Activated effector memory CD4-positive, alpha-beta T cell treated with anti-CD3 and anti-CD28 coated beads, Interleukin-2, amount 50 U/mL, for 16 hours (primary cell): ENCODE measurements around the gene NANP.
"Not testable (repeated sequence)": the region's sequence is repeated elsewhere in the genome, so short reads cannot be mapped to it uniquely, and the experiment has no call there.

Experiments used
- DNase-seq: peaks from one replicate; pipeline ENCODE4 v3.0.0-alpha.2; 2020

NANP gene

DNA sequence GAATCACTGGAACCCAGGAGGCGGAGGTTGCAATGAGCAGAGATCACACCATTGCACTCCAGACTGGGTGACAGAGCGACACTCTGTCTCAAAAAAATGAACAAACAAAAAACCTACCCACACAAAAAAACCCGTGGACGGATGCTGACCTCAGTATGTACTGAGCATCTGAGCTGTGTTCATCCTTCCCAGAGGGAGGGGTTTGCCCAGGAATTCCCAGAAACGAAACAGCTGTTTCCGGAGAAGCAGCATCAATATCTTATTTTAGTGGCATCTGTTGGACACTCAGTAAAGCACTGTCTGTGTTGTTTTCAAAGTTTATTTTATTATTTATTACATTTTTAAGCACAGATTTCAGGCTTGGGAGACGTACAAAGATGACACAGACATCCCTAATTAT is 18.7 kb downstream of the NANP start:
- DNase-seq = no peak

DNA sequence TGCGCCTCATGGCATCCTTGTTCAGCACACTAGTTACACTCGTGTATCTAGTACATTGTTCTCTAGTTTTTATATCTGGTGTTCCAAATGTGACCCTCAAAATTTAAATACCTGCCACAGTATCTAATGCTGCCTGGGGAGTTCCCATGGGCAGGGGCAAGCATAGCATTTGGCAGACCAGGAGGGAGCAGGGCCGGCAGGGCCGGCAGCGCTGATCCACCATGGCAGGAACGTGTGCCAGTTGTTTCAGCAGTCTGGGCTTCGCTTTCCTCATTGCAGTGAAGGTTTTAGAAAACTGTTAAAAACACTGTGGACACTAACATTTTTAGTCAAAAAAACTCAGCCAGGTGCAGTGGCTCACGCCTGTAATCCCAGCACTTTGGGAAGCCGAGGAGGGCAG is 19.2 kb downstream of the NANP start:
- no peak for DNase-seq

DNA sequence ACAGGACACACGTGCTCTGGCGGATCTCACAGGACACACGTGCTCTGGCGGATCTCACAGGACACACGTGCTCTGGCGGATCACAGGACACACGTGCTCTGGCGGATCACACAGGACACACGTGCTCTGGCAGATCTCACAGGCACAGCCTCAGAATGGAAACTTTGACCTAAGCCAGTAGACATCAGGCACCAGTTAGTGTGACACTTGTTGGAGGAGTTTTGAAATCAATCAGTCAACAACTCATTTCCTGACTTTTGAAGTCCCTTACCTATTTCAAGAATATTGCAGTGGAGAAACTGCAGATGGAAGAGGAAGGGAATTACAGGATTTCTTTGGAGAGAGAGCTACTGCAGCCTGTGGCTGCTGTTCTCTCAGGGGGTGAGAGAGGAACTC is 20.9 kb downstream of the NANP start:
- DNase-seq = not testable (repeated sequence)

DNA sequence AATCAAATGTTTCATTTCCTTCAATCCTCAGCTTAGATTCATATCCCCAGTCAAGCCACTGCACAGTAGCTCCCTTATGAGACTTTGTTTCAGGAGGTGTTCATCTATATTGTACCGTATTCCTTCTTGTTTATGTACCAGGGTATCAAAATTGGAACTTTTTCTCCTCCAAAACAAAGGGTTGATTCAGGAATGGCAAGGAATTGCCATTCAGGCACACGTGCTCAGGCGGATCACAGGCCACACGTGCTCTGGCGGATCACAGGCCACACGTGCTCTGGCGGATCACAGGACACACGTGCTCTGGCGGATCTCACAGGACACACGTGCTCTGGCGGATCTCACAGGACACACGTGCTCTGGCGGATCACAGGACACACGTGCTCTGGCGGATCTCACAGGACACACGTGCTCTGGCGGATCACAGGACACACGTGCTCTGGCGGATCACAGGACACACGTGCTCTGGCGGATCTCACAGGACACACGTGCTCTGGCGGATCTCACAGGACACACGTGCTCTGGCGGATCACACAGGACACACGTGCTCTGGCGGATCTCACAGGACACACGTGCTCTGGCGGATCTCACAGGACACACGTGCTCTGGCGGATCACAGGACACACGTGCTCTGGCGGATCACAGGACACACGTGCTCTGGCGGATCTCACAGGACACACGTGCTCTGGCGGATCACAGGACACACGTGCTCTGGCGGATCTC is 21.5 kb downstream of the NANP start:
- DNase-seq = not testable (repeated sequence)

DNA sequence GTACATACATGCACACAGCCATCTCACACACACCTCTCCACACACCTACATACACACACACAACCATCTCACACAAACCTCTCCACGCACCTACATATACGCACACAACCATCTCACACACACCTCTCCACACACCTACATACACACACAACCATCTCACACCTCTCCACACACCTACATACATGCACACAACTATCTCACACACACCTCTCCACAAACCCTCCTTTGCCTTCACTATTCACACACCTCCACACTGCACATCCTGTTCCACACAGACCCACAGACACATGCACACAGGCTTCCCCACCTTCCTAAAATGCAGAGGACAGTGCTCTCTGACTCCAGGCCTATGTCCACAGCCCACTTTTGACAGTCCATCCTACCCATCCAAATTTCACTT is 22.2 kb downstream of the NANP start:
- no peak for DNase-seq

DNA sequence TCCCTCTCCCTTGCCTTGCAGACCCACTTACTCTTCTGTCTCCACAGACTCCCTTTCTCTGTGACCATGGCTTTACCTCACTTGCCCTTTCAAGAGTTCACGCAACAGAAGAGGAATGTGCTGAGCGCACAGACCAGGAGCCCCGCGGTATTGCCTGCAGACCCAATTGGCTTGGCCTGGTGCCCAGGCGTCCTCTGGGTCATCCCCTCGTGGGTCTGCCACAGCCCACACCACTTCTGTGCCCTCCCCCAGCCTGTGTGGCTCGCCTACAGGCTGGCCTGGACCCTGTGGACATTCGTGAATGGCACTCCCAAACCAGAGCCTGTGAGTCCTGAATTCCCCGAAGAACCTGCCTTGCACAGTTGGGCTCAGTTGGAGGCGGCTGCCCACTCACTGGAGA is 23.2 kb downstream of the NANP start:
- no peak for DNase-seq

DNA sequence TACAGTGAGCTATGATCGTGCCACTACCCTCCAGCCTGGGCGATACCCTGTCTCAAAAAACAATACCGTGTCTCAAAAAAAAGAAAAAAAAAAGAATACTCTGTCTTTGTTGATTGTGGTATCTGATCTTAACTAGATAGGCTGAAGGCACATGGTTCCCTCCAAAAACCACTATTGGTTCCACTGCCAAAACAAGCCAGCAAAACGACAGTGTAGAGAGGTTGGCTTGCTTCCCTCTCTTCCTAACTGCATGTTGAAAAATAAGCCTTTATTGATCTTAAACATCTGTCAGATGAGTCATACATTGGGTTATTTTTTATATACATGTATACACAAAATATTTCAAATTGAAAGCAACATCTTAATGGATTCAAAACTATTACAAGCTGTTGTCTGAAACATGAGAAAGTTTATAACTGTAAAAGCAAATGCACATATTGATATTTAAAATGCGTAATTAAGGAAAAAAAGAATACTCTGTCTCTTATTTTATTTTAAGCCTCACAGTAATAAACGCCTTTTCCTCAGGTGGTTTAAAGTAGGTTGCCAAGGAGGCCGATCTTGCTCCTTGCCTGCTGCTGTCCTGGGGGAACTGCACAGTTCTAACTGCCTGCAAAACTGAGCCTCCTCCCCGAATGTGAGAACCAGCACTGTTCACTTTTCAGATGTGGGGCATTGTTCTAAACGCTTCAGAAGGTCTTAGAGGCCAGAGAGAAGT is 31.5 kb downstream of the NANP start:
- no peak for DNase-seq

DNA sequence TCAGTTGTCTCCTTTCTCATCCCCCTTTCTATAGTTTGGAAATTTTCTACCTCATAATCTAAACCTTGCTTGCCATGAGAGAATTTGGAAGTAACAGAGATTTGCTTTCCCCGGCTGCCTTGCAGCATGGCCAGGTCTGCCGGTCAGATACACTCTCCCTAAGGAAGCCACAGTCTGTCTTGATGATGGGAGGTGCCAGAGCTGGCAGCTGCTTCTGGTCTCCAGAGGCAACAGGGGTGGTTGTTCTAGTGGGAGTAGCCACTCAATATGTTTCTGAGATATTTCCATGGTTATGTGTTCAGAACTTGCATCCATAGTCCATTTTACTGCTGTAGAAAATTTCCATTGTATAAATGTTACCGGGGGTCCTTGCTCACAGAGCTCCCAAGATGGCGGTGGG is 33.0 kb downstream of the NANP start:
- DNase-seq = not testable (repeated sequence)

DNA sequence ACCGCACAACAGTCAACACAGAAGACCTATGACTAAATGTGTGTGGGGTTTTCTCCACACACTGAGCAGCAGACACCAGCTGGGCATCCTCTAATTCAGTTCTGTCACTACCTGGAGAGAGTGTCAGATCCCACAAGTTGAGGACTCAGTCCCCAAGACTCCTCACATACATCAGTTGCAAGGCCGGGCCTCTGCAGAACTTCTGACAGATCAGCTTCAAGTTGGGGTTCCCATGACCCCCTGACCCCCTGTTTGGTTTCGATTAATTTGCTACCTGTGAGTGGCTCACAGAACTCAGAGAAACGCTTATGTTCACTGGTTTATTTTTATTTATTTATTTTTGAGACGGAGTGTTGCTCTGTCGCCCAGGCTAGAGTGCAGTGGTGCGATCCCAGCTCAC is 35.3 kb downstream of the NANP start:
- DNase-seq = no peak

DNA sequence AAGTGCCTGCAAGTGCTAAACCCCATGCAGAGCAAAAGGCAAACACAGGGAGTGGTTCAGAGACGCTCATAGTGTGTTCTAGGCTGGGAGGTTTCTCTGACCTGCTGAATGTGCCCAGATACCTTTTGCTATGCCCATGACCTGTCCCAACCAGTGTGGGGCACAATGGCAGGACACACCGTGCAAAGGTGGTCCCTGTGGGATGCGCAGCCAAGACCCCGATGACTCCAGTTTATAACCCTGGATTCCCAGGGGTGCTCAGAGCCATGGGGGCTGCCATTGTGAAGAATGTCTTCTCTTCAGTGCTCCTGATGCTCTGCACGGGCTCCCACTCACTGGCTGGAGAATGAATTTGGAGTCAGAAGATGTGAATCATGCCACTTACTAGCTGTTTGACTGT is 36.3 kb downstream of the NANP start:
- DNase-seq = no peak

DNA sequence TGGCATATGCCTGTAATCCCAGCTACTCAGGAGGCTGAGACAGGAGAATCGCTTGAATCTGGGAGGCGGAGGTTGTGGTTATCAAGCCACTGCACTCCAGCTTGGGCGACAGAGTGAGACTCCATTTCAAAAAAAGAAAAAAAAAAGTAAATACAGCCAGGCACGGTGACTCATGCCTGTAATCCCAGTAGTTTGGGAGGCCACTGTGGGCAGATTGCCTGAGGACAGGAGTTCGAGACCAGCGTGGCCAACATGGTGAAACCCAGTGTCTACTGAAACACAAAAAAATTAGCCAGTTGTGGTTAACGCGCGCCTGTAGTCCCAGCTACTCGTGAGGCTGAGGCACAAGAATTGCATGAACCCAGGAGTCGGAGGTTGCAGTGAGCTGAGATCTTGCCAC is 36.9 kb downstream of the NANP start:
- no peak for DNase-seq

DNA sequence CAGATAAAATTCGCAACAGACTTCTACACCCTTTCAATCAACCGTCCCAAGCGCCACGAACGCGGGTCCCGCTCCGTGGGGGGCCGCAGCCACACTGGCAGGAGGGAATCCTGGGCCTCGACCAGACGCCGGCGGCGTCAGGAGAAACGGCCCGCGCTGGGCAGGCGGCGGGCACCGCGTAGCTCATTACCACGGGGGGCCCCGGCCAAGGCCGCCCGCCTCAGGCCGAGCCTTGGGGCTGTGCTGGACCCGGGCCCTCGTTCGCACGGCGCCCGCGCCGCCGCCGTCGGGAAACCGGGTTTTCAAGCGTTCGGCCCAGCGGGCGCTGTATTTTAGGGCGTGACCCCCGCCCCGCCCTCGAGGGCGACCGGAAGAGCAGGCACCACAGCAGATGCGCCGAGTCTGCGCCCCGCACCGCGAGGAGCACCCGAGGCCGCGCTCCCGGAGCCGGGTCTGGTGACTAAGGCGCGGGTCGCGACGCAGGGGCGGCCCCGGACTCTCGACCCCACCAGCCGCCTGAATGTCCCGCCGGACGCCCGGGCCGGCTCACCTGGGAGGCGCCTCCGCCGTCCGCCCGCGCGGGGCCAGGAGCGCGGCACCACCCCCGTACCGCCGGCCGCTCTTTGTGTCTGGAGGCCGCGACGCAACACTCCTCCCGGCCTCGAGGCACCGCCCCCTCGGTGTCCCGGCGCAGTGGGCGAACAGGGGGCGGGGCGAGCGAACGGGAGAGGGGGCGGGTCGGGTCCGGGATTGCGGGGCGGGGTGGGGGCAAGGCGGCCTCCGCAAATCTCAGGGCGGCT is 38.7 kb downstream of the NANP start, which contains the start of gene NINL:
TSS of gene NINL (minus strand) at position 627 of the 800 bp plus-strand sequence. CDS start 58,944 bp downstream, outside the sequence.
- peak; percentile 74 for DNase-seq

DNA sequence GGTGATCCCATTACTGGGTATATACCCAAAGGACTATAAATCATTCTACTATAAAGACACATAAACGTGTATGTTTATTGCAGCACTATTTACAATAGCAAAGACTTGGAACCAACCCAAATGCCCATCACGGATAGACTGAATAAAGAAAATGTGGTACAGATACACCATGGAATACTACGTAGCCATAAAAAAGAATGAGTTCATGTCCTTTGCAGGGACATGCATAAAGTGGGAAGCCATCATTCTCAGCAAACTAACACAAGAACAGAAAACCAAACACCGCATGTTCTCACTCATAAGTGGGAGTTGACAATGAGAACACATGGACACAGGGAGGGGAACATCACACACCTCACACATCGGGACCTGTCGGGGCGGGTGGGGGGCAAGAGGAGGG is 40.2 kb downstream of the NANP start:
- not testable (repeated sequence) for DNase-seq

DNA sequence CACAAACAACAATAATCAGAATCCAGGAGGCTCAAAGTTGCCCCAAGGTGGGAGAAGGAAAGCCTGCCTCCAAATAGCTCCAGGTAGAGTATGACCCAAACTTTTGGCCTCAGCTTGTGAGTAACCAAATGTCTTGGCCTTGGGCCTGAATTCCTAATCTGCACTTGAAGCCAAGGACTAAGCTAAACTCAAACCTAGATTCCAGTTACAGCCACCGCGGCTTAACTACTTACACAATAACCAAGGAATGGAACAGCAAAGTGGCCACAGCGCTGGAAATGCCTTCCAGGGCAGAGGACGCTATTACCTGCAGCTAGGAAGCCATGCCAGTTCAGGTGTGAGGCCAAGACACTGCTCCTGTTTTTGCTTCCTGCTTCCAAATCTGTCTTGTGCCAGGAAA is 43.1 kb downstream of the NANP start:
- DNase-seq = no peak

DNA sequence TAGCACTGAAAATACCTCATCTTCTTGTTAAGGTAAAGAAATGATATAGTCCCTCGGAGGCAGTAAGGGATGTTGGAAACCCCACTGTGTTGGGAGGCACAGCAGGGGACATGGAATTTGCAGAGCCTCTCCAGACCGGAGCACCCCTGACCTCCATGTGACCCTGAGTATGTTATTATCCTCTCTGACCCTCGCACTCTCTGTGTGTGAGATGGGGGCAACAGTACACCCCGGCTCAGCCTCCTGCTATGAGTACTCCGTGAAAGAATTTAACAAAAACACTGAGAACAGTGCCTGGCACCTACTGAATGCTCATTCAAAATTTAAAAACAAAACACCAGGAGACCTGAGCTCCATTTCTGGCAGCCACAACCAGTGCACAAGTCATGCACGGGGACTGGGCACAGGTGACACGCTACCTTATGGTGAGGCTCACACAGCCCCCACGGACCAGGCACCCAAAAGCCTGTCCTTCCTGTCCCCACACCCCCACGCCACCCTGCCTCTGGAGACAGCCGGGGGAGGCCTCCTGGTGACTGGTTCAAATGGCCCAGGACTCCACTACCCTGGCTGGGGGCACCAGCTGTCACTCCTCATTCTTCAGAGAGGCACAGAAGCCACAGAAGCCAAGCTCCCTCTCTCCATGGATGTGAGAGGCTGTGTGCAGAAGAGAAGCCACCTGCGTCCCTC is 44.6 kb downstream of the NANP start:
- DNase-seq = peak; percentile 36

DNA sequence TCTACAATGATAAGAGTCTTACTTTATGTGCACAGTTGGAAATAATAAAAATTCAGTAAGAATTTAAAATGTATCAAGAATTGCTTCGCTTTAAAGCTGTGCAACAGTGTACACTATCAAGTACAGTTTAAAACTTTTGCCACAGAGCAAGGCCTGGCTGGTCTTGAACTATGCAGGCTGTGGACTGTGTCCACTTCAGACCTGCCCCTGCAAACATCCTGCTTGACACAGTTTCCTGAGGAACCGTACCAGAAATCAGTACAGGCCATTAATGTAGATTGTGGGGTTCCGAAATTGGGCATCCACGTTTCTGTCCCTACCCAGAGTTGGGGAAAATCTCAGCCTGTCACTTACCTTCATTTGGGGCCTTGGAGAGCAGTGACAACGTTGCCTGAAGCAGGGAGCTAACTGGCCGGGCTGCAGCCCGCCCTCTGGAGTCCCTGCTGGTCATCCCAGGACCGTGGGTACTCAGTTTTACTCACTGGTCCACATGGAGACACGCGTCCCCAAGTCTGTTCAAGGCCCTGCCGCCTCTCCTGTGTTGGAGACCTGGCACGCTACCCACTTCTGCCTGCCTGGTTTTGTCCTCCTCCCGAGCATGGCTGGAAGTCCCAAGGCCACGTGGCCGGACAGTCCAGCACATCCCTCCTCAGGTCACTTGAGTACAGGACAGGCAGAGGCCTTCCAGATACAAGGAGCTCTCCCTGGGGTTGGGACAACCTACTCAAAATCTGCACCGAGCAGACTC is 46.9 kb downstream of the NANP start:
- peak; percentile 28 for DNase-seq

DNA sequence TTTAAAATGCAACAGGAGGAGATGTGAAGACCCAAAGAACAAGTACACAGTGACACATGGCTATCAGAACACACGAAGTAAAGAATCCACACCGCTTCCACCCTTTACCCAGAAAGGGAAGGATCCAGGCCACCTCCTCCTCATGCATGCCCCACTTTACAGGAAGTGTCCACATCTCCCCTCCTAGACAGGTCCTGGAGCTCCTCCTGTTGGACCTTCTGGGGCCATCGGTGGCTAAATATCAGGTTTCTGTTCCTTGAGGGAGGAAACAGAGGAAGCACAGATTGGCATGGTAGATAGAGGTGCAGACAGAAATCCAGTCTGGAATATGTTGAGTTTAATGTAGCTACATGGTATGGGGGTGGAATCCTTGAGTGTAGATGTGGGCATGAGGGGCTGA is 49.4 kb downstream of the NANP start:
- peak; percentile 19 for DNase-seq

DNA sequence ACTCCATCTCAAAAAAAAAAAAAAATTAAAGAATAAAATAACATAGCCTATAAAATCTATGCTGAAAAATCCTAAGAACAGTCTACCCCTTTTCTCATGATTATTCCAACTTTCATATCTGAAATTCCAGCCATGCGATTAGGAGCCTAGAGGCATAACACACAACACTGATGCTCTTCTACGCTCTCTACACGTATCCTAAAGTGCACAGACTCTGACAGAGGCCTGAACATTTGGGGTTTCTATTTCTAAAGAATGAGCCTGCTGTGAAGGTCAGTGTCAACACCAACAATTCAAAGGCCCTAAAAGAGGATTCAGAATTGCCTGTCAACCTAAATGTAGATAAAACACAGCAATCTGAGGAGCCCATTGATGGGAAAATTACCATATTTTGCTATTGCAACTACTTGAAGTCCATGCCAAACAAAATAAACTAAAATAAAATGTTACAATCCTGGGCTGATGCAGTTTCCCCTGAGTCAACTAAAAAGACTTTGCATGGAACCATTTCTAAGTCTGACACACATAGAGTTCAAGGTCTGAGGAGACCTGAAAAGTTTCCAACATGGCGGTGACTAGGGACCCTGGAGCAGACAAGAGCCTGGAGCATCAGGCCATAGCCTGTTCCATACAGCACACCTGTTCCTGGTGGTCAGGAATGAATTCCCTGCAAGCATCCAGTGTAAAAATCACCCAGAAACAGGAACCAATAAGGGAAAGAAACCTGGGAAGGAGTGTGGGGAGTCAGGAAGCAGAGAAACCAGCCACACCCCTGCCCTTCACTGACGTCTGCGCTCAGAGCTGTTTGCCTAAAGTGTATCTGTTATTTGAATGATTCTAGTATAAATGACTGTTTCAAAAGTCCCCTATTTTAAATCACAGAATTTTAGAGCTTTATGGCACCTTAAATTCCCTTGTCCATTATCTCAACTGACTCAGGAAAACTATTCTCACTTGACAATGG is 50.2 kb downstream of the NANP start:
- peak; percentile 5 for DNase-seq

DNA sequence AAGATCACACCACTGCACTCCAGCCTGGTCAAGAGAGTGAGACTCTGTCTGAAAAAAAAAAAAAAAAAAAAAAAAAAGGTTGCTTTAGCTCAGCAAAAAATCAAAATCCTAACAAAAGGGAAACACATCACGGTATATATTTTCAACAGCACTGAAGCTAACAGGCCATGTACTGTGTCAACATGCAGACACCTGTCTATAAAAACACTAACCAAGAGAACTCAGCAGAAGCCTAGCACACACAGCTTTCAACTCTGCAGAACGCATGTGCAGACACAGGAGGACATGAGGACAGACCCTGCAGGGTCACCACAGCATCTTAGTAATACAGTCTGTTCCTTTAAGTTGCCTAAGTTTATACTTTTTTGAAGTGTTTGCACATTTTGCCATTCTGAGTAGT is 52.0 kb downstream of the NANP start:
- DNase-seq = no peak

DNA sequence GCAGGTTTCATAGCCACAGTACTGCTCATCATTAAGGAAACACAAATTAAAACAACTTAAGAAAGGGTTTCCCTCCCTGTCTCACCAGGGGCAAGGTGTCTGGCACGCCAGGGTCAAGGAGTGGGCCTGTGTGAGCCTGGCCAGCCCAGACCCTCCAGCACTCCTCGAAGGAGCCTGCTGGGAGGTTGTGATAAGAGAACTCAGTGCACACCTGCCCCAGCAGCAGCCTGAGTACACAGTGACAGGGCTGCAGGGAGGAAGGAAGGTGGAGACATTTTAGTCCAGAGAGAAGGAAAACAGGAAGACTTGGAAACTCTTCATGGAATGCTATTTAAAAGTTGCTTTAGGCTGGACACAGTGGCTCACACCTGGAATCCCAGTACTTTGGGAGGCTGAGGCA is 52.6 kb downstream of the NANP start:
- DNase-seq = peak; percentile 30

DNA sequence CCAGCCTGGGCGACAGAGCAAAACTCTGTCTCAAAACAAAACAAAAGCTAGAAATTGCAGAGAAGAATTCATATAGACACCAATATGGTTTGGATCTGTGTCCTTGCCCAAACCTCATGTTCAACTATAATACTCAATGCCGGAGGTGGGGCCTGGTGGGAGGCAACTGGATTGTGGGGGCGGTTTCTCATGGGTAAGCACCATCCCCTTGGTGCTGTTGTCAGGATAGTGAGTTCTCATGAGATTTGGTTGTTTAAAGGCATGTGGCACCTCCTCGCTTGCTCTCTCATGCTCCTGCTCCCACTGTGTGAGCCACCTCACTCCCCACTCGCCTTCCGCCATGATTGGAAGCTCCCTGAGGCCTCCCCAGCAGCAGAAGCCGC is 53.7 kb downstream of the NANP start:
- DNase-seq = no peak
